Natural killer cell (primary cell): ENCODE measurements around the gene APIP. TPM values are rescaled to one million over a fixed set of nuclear protein-coding genes. Genes with fewer than 3 reads are reported as not detected.
A peak's percentile ranks its signal among the peaks of the same experiment; 100 is the strongest.
"Not testable (repeated sequence)": the region's sequence is repeated elsewhere in the genome, so short reads cannot be mapped to it uniquely, and the experiment has no call there.

ENCODE experiments used
- ATAC-seq, 3 donors: fragments of 150-1000 bp in 2 of 3; fragments of 200-7000 bp in 1 of 3; cut with Tn5 transposase; 1 replicate in 1 of 3; 2 replicates in 2 of 3; pipeline ENCODE4 v1.10.0; 2021; ENCODE audit warnings: mild to moderate bottlenecking in 2 of 3, moderate library complexity in 2 of 3
- DNase-seq, 2 donors: peaks; one replicate each; pipeline versions ENCODE4 v3.0.0 to v3.0.0-alpha.2; 2013 to 2021; ENCODE audit warnings: mixed read lengths in 1 of 2
- H3K27ac ChIP-seq: one replicate; pipeline ENCODE4 v1.5.1; 2013; ENCODE audit warnings: mild to moderate bottlenecking, low read length
- H3K27me3 ChIP-seq: one replicate; pipeline ENCODE4 v1.6.1; 2013; ENCODE audit warnings: low read length; ENCODE audit not compliant: control insufficient read depth, insufficient read depth
- H3K36me3 ChIP-seq: one replicate; pipeline ENCODE4 v1.6.1; 2013; ENCODE audit warnings: low read length; ENCODE audit not compliant: control insufficient read depth, insufficient read depth
- H3K4me1 ChIP-seq: one replicate; pipeline ENCODE4 v1.6.1; 2013; ENCODE audit warnings: low read length; ENCODE audit not compliant: control insufficient read depth, insufficient read depth
- H3K4me3 ChIP-seq: one replicate; pipeline ENCODE4 v1.5.1; 2013; ENCODE audit warnings: low read length
- H3K9me3 ChIP-seq: one replicate; pipeline ENCODE4 v1.6.1; 2013; ENCODE audit warnings: low read length; ENCODE audit not compliant: control insufficient read depth, insufficient read depth
- H3K27ac Mint-ChIP-seq, 2 donors: one replicate each; pipeline ENCODE4 v1.8.0; 2022; ENCODE audit warnings: mild to moderate bottlenecking in 2 of 2, mixed read lengths in 2 of 2, moderate library complexity in 1 of 2
- H3K27me3 Mint-ChIP-seq, 2 donors: one replicate each; pipeline ENCODE4 v1.8.0; 2022; ENCODE audit warnings: low read depth in 2 of 2, mixed read lengths in 2 of 2
- H3K36me3 Mint-ChIP-seq: one replicate; pipeline ENCODE4 v1.8.0; 2022; ENCODE audit warnings: mixed read lengths
- H3K4me1 Mint-ChIP-seq, 2 donors: one replicate each; pipeline ENCODE4 v1.8.0; 2022; ENCODE audit warnings: mixed read lengths in 2 of 2
- H3K4me3 Mint-ChIP-seq: one replicate; pipeline ENCODE4 v1.8.0; 2022; ENCODE audit warnings: mild to moderate bottlenecking, moderate library complexity, mixed read lengths
- H3K9me3 Mint-ChIP-seq, 2 donors: one replicate each; pipeline ENCODE4 v1.8.0; 2022; ENCODE audit warnings: mixed read lengths in 2 of 2
- CTCF ChIP-seq: fragments of 200-600 bp; IDR thresholded peaks from one replicate; pipeline ENCODE4 v1.8.0; 2022; ENCODE audit warnings: antibody characterized with exemption
- WGBS: methylation state at CpG from one replicate; pipeline ENCODE4 v1.1.7; 2013; ENCODE audit warnings: missing lambda C conversion rate; ENCODE audit not compliant: insufficient coverage; 5-methylcytosine and 5-hydroxymethylcytosine counted together
- intact Hi-C: fragments of 100-400 bp; cut with micrococcal nuclease; formaldehyde crosslinking; loops from one replicate; pipeline ENCODE4 v1.14.2; 2022
- total RNA-seq, 4 donors: library from RNA; stranded (reverse); fragments of 120-200 nt in 1 of 4; gene quantifications; one replicate each; pipeline versions ENCODE4 v1.2.3 to v1.2.4, GENCODE V29; 2013 to 2022

Gene APIP
- total RNA-seq, 3 donors from 2014 or later (not counting 1 experiment from before 2014, with no cell fraction given) = 6.6 to 9.4 (median 8.1) TPM

- Mint-ChIP-seq H3K27me3 (no peaks in the 10 kb centered on the region), H3K4me3 (peak overlapping the region; percentile 97), H3K36me3 (no peaks in the 10 kb centered on the region), H3K9me3 (no peaks in the 10 kb centered on the region), H3K4me1 (peaks cover 41% of the 10 kb centered on the region in 2 donors), H3K27ac (peak overlapping the region; percentile 95 to 98)
- no peak for TF ChIP-seq CTCF
- DNase-seq (peak in 1 of 2 donors; percentile 11), ATAC-seq (no peak)
- intact Hi-C loops = loop anchor here (2.0 to 5.0 kb wide), 2 partner anchors 252 to 811 kb away; partner anchors contain the start of gene NAT10
- Histone ChIP-seq H3K27me3 (no peaks in the 10 kb centered on the region), H3K9me3 (no peaks in the 10 kb centered on the region), H3K4me3 (peak overlapping the region; percentile 96), H3K36me3 (no peaks in the 10 kb centered on the region), H3K4me1 (peaks cover 14% of the 10 kb centered on the region), H3K27ac (peak overlapping the region; percentile 90)
- WGBS = 4% methylated on average over 31 of the region's 34 CpGs
Observed at GRCh38 chr11:34915136-34916014, 804 bp downstream of the APIP start.

- H3K36me3 Mint-ChIP-seq, H3K27me3 Mint-ChIP-seq, H3K27ac Mint-ChIP-seq, H3K27ac ChIP-seq, H3K27me3 ChIP-seq, intact Hi-C loops, H3K9me3 ChIP-seq, ATAC-seq, H3K9me3 Mint-ChIP-seq, H3K4me3 ChIP-seq, DNase-seq, H3K4me3 Mint-ChIP-seq, H3K36me3 ChIP-seq: not testable (repeated sequence)
- 97% methylated on average over 10 of the region's 10 CpGs for WGBS
- peaks cover 14% of the 10 kb centered on the region for H3K4me1 ChIP-seq
- peaks cover 37% of the 10 kb centered on the region in 2 donors for H3K4me1 Mint-ChIP-seq
Observed at GRCh38 chr11:34913556-34913955, 2.6 kb downstream of the APIP start.

- Histone ChIP-seq H3K4me1 (peaks cover 6% of the 10 kb centered on the region), H3K4me3 (no peak overlapping the region), H3K27me3 (no peaks in the 10 kb centered on the region), H3K36me3 (no peaks in the 10 kb centered on the region), H3K27ac (no peak overlapping the region), H3K9me3 (no peaks in the 10 kb centered on the region)
- H3K4me3 Mint-ChIP-seq = no peak overlapping the region
- no peak overlapping the region for H3K27ac Mint-ChIP-seq
- H3K36me3 Mint-ChIP-seq = no peaks in the 10 kb centered on the region
- peaks cover 20% of the 10 kb centered on the region in 2 donors for H3K4me1 Mint-ChIP-seq
- no peak for TF ChIP-seq CTCF
- 95% methylated on average over 2 of the region's 2 CpGs for WGBS
- no peaks in the 10 kb centered on the region for H3K9me3 Mint-ChIP-seq
- H3K27me3 Mint-ChIP-seq = no peaks in the 10 kb centered on the region
- no peak for DNase-seq
- no peak for ATAC-seq
- intact Hi-C loops = no loop called here
Observed at GRCh38 chr11:34911676-34912075, 4.5 kb downstream of the APIP start.

- H3K36me3 ChIP-seq = no peaks in the 10 kb centered on the region
- WGBS = 92% methylated on average over 1 of the region's 1 CpG
- no peak for ATAC-seq
- peaks cover 5% of the 10 kb centered on the region for H3K4me1 ChIP-seq
- Mint-ChIP-seq H3K27me3 (no peaks in the 10 kb centered on the region), H3K4me1 (peaks cover 15 to 16% of the 10 kb centered on the region in 2 donors), H3K4me3 (no peak overlapping the region), H3K27ac (no peak overlapping the region), H3K36me3 (no peaks in the 10 kb centered on the region), H3K9me3 (no peaks in the 10 kb centered on the region)
- H3K9me3 ChIP-seq = no peaks in the 10 kb centered on the region
- H3K27me3 ChIP-seq = no peaks in the 10 kb centered on the region
- DNase-seq = no peak
- H3K4me3 ChIP-seq = no peak overlapping the region
- no peak overlapping the region for H3K27ac ChIP-seq
- intact Hi-C loops = no loop called here
- TF ChIP-seq CTCF = no peak
Observed at GRCh38 chr11:34910817-34911216, 5.4 kb downstream of the APIP start.
